ENCODE results near the gene SPTAN1. TPM values are rescaled to one million over a fixed set of nuclear protein-coding genes. Genes with fewer than 3 reads are reported as not detected.

Gene SPTAN1
- total RNA-seq, 1 donor from 2014 or later, result 368 TPM

DNA sequence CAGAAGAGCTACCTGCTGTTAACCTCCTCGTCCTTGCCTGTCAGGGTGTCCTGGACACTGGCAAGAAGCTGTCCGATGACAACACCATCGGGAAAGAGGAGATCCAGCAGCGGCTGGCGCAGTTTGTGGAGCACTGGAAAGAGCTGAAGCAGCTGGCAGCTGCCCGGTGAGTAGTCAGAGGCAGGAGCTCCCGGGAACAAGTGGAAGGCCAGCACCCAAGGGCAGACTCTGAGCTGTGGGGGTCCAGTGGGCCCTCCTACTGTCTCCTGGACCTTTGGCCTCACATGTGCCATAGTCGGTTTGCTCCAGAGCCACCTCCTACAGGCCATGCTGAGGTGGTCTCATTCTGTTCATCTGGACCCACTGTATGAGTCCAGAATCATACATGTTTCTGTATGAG is 65.6 kb downstream of the SPTAN1 start:
- H3K9me3 ChIP-seq (ENCODE audit: control insufficient read depth in 3 of 3, low read length in 3 of 3), result no peaks in the 10 kb centered on the region
- H3K4me1 ChIP-seq (ENCODE audit: control insufficient read depth in 3 of 3, insufficient read depth in 3 of 3, low read length in 3 of 3), result no peaks in the 10 kb centered on the region
- H3K4me3 ChIP-seq (ENCODE audit: low read length in 3 of 3), result no peak overlapping the region
- no peak overlapping the region for H3K27ac ChIP-seq (ENCODE audit: low read depth, low read length)
- peaks cover 64 to 77% (median 74%) of the 10 kb centered on the region in 3 donors for H3K36me3 ChIP-seq (ENCODE audit: control insufficient read depth in 3 of 3, insufficient read depth in 3 of 3, low read length in 3 of 3)
- no peak overlapping the region for H3K9ac ChIP-seq (ENCODE audit: low read depth in 1 of 3, low read length in 3 of 3)
- H3K27me3 ChIP-seq (ENCODE audit: control insufficient read depth in 3 of 3, insufficient read depth in 3 of 3, low read length in 3 of 3), result no peaks in the 10 kb centered on the region

DNA sequence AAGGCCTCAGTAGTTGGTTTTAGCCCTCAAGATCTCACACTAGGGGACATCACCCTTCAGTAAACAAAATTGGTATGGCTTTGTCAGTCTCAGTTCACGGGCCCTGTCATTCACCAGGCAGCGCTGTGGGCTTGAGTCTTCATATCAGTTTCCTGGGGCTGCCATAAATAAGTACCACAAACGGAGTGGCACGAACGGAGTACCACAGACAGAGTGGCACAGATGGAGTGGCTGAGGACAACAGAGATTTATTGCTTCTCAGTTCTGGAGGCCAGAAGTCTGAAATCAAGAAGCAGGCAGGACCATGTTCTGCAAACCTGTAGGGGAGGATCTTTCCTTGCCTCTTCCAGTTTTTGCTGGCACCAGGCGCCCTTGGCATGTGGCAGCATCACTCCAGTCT is 66.7 kb downstream of the SPTAN1 start:
- no peaks in the 10 kb centered on the region for H3K9me3 ChIP-seq (ENCODE audit: control insufficient read depth in 3 of 3, low read length in 3 of 3)
- no peak overlapping the region for H3K27ac ChIP-seq (ENCODE audit: low read depth, low read length)
- no peaks in the 10 kb centered on the region for H3K4me1 ChIP-seq (ENCODE audit: control insufficient read depth in 3 of 3, insufficient read depth in 3 of 3, low read length in 3 of 3)
- peaks cover 54 to 68% (median 64%) of the 10 kb centered on the region in 3 donors for H3K36me3 ChIP-seq (ENCODE audit: control insufficient read depth in 3 of 3, insufficient read depth in 3 of 3, low read length in 3 of 3)
- no peak overlapping the region for H3K9ac ChIP-seq (ENCODE audit: low read depth in 1 of 3, low read length in 3 of 3)
- no peaks in the 10 kb centered on the region for H3K27me3 ChIP-seq (ENCODE audit: control insufficient read depth in 3 of 3, insufficient read depth in 3 of 3, low read length in 3 of 3)
- no peak overlapping the region for H3K4me3 ChIP-seq (ENCODE audit: low read length in 3 of 3)

DNA sequence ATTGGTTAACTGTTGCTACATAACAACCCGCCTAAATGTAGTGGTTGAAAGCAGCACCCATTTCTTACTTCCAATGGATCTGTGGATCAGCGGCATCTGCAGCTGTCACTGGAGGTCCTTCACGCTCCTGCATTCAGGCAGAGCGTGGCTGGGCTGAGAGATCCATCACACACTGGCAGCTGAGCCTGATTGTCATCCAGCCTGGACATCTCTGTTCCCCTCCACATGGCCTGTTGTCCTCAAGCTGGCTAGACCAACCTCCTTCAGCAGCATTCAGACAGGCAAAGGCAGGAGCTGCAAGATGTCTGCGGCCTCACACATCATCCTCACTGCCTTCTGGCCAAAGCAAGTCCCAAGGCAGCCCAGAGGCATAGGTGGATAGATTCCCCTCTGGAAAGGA is 67.4 kb downstream of the SPTAN1 start:
- Histone ChIP-seq H3K9ac (ENCODE audit: low read depth in 1 of 3, low read length in 3 of 3) (no peak overlapping the region), H3K4me3 (ENCODE audit: low read length in 3 of 3) (no peak overlapping the region), H3K27ac (ENCODE audit: low read depth, low read length) (no peak overlapping the region), H3K36me3 (ENCODE audit: control insufficient read depth in 3 of 3, insufficient read depth in 3 of 3, low read length in 3 of 3) (peaks cover 60 to 68% (median 65%) of the 10 kb centered on the region in 3 donors), H3K4me1 (ENCODE audit: control insufficient read depth in 3 of 3, insufficient read depth in 3 of 3, low read length in 3 of 3) (no peaks in the 10 kb centered on the region), H3K9me3 (ENCODE audit: control insufficient read depth in 3 of 3, low read length in 3 of 3) (no peaks in the 10 kb centered on the region), H3K27me3 (ENCODE audit: control insufficient read depth in 3 of 3, insufficient read depth in 3 of 3, low read length in 3 of 3) (no peaks in the 10 kb centered on the region)

DNA sequence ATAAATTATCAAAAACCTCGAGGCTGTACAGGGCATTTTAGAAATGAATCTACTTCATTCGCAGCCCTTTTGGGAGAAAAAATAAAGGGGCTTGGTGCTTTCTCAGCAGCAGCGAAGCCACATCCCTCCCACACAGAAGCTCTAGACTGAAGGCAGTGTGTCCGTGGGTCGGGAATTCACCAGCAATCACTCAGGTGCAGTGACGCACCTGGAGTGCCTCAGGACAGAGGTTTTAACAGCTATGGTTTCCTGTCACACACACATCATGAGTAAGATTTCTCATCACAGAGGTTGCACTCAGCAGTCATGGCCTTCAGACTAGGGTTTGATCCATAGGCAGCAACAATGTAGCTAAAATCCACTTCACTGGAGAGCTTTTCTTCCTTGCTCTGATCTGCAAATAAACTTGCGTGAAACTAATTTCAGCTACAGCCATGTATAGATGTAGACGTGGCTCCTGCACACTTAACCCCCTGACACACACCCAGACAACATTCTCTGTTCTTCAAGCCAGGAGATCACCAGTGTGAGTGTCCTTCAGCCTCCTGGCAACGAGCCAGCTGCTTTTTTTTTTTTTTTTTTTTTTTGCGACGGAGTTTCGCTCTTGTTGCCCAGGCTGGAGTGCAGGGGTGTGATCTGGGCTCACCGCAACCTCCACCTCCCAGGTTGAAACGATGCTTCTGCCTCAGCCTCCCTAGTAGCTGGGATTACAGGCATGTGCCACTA is 69.5 kb downstream of the SPTAN1 start:
- peaks cover 68 to 74% (median 72%) of the 10 kb centered on the region in 3 donors for H3K36me3 ChIP-seq (ENCODE audit: control insufficient read depth in 3 of 3, insufficient read depth in 3 of 3, low read length in 3 of 3)

DNA sequence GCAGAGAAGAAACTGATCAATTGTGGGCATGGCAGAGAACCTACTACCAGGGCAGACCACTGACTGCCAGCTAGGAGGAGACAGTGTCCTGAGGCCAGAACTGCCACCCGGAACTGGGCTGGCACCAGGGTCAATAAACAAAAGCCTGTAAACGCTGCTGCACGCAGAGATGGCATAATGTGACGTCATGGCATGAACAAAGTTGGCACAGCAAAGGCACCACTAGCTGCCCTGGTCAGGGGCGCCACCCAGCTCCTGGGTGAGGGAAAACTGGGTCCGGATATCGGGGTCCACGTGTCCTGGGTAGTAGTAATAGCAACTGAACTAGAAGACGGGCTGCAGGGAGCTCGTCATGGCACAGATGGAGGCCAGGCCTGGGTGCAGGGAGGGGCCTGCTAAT is 72.2 kb downstream of the SPTAN1 start:
- Histone ChIP-seq H3K4me3 (ENCODE audit: low read length in 3 of 3) (no peak overlapping the region), H3K27me3 (ENCODE audit: control insufficient read depth in 3 of 3, insufficient read depth in 3 of 3, low read length in 3 of 3) (no peaks in the 10 kb centered on the region), H3K27ac (ENCODE audit: low read depth, low read length) (no peak overlapping the region), H3K9me3 (ENCODE audit: control insufficient read depth in 3 of 3, low read length in 3 of 3) (no peaks in the 10 kb centered on the region), H3K36me3 (ENCODE audit: control insufficient read depth in 3 of 3, insufficient read depth in 3 of 3, low read length in 3 of 3) (peaks cover 61 to 64% (median 62%) of the 10 kb centered on the region in 3 donors), H3K4me1 (ENCODE audit: control insufficient read depth in 3 of 3, insufficient read depth in 3 of 3, low read length in 3 of 3) (peaks cover 25 to 27% (median 25%) of the 10 kb centered on the region in 3 donors), H3K9ac (ENCODE audit: low read depth in 1 of 3, low read length in 3 of 3) (no peak overlapping the region)

More for the DNA sequence above, 69.5 kb downstream of the SPTAN1 start:
- no peak overlapping the region for H3K27ac ChIP-seq (ENCODE audit: low read depth, low read length)
- H3K27me3 ChIP-seq (ENCODE audit: control insufficient read depth in 3 of 3, insufficient read depth in 3 of 3, low read length in 3 of 3), result no peaks in the 10 kb centered on the region
- no peak overlapping the region for H3K4me3 ChIP-seq (ENCODE audit: low read length in 3 of 3)
- peaks cover 0 to under 1% (median 0%) of the 10 kb centered on the region in 3 donors for H3K4me1 ChIP-seq (ENCODE audit: control insufficient read depth in 3 of 3, insufficient read depth in 3 of 3, low read length in 3 of 3)
- H3K9me3 ChIP-seq (ENCODE audit: control insufficient read depth in 3 of 3, low read length in 3 of 3), result no peaks in the 10 kb centered on the region
- no peak overlapping the region for H3K9ac ChIP-seq (ENCODE audit: low read depth in 1 of 3, low read length in 3 of 3)

DNA sequence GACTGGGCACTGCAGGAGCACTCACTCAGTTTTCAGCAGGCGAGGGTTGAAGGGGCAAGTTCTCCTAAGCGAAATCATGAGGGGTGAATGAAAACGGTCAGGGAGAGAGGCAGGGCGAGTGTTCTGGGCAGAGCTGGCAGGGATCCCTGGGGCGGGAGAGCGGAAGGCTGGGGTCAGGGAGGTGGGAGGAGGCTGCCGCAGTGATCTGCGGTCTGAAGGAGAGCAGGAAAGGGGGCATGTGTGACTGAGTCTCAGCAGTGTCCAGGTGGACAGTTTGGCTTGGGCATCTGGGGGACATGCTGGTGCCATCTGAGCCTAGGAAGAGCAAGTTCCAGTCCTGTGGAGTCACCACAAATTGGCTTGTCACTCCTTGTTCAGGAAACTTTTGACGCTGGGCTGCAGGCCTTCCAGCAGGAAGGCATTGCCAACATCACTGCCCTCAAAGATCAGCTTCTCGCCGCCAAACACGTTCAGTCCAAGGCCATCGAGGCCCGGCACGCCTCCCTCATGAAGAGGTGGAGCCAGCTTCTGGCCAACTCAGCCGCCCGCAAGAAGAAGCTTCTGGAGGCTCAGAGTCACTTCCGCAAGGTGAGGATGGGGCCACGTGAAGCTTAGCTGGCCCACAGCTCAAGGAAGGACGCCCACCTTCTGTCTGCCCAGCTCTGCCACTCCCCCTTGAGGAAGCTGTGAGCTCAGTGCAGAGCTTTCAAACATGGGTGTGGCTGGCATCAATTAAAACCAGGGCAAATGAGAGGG is 73.2 kb downstream of the SPTAN1 start:
- Histone ChIP-seq H3K36me3 (ENCODE audit: control insufficient read depth in 3 of 3, insufficient read depth in 3 of 3, low read length in 3 of 3) (peaks cover 61% of the 10 kb centered on the region in 3 donors), H3K4me1 (ENCODE audit: control insufficient read depth in 3 of 3, insufficient read depth in 3 of 3, low read length in 3 of 3) (peaks cover 27 to 31% (median 30%) of the 10 kb centered on the region in 3 donors), H3K27ac (ENCODE audit: low read depth, low read length) (no peak overlapping the region), H3K27me3 (ENCODE audit: control insufficient read depth in 3 of 3, insufficient read depth in 3 of 3, low read length in 3 of 3) (no peaks in the 10 kb centered on the region), H3K4me3 (ENCODE audit: low read length in 3 of 3) (no peak overlapping the region), H3K9me3 (ENCODE audit: control insufficient read depth in 3 of 3, low read length in 3 of 3) (no peaks in the 10 kb centered on the region), H3K9ac (ENCODE audit: low read depth in 1 of 3, low read length in 3 of 3) (no peak overlapping the region)

DNA sequence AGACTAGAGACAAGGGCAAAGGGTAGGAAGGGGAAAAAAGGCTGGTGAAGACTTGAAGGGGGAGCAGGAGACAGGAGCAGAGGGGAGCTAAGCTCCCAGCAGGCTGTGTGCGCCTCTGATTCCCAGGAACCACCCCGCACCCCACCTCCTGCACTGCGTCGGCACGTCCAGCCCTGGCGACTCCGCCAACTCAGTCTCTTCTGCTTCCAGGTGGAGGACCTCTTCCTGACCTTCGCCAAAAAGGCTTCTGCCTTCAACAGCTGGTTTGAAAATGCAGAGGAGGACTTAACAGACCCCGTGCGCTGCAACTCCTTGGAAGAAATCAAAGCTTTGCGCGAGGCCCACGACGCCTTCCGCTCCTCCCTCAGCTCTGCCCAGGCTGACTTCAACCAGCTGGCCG is 73.8 kb downstream of the SPTAN1 start:
- H3K9me3 ChIP-seq (ENCODE audit: control insufficient read depth in 3 of 3, low read length in 3 of 3), result no peaks in the 10 kb centered on the region
- H3K9ac ChIP-seq (ENCODE audit: low read depth in 1 of 3, low read length in 3 of 3), result no peak overlapping the region
- peaks cover 55% of the 10 kb centered on the region in 3 donors for H3K36me3 ChIP-seq (ENCODE audit: control insufficient read depth in 3 of 3, insufficient read depth in 3 of 3, low read length in 3 of 3)
- H3K4me1 ChIP-seq (ENCODE audit: control insufficient read depth in 3 of 3, insufficient read depth in 3 of 3, low read length in 3 of 3), result peaks cover 27 to 31% (median 30%) of the 10 kb centered on the region in 3 donors
- no peaks in the 10 kb centered on the region for H3K27me3 ChIP-seq (ENCODE audit: control insufficient read depth in 3 of 3, insufficient read depth in 3 of 3, low read length in 3 of 3)
- H3K27ac ChIP-seq (ENCODE audit: low read depth, low read length), result no peak overlapping the region
- H3K4me3 ChIP-seq (ENCODE audit: low read length in 3 of 3), result no peak overlapping the region

DNA sequence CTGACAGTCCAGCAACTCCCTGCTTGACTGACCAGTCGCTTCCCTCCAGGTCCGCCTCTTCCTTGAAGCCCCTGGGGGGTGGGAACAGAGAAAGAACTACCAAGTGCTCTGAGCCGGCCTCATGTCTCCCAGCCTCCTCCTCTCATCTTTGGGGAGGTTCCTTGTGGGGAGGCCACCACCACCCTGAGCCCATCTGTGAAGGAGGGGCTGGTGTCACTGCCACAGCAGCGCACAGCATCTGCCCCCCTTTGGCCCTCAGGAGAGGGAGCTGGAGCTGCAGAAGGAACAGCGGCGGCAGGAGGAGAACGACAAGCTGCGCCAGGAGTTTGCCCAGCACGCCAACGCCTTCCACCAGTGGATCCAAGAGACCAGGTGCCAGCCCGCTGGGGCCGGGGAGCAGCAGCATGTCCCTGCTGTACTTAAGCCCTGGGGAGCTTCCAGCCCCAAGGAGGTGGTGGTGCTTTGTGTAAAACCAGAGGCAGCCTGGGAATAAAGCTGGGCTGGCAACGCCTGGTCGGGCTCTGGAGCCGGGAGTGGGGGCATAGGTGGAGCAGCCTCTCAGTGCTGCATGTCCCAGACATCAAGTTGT is 74.8 kb downstream of the SPTAN1 start:
- Histone ChIP-seq H3K4me1 (ENCODE audit: control insufficient read depth in 3 of 3, insufficient read depth in 3 of 3, low read length in 3 of 3) (peaks cover 27 to 31% (median 30%) of the 10 kb centered on the region in 3 donors), H3K4me3 (ENCODE audit: low read length in 3 of 3) (no peak overlapping the region), H3K9ac (ENCODE audit: low read depth in 1 of 3, low read length in 3 of 3) (peak overlapping the region in 1 of 3 donors; percentile 16), H3K36me3 (ENCODE audit: control insufficient read depth in 3 of 3, insufficient read depth in 3 of 3, low read length in 3 of 3) (peaks cover 50 to 59% (median 53%) of the 10 kb centered on the region in 3 donors), H3K27ac (ENCODE audit: low read depth, low read length) (no peak overlapping the region), H3K27me3 (ENCODE audit: control insufficient read depth in 3 of 3, insufficient read depth in 3 of 3, low read length in 3 of 3) (no peaks in the 10 kb centered on the region), H3K9me3 (ENCODE audit: control insufficient read depth in 3 of 3, low read length in 3 of 3) (no peaks in the 10 kb centered on the region)

DNA sequence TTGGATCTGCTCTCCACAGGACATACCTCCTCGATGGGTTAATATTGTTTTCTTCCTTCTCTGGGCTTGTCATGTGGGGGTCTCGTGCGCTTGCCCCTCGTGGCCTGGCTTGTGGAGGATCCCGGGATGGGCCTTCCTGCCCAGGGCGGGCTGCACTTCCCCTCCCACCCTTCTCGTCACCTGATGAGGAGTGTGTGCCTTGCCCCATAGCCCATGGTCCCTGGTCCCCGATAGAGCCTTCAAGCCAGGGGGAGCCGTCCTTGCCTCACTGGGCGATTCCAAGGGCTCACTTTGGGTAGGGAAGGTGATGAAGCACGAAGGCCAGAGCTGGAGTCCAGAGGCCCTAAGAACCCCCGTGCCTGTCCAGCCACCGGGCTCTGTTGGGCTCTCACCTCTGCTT is 75.5 kb downstream of the SPTAN1 start:
- H3K9ac ChIP-seq (ENCODE audit: low read depth in 1 of 3, low read length in 3 of 3), result peak overlapping the region in 1 of 3 donors; percentile 79
- peak overlapping the region; percentile 62 for H3K27ac ChIP-seq (ENCODE audit: low read depth, low read length)
- no peaks in the 10 kb centered on the region for H3K27me3 ChIP-seq (ENCODE audit: control insufficient read depth in 3 of 3, insufficient read depth in 3 of 3, low read length in 3 of 3)
- H3K4me1 ChIP-seq (ENCODE audit: control insufficient read depth in 3 of 3, insufficient read depth in 3 of 3, low read length in 3 of 3), result peaks cover 27 to 31% (median 30%) of the 10 kb centered on the region in 3 donors
- no peaks in the 10 kb centered on the region for H3K9me3 ChIP-seq (ENCODE audit: control insufficient read depth in 3 of 3, low read length in 3 of 3)
- no peak overlapping the region for H3K4me3 ChIP-seq (ENCODE audit: low read length in 3 of 3)
- peaks cover 57 to 65% (median 59%) of the 10 kb centered on the region in 3 donors for H3K36me3 ChIP-seq (ENCODE audit: control insufficient read depth in 3 of 3, insufficient read depth in 3 of 3, low read length in 3 of 3)

Measured in skeletal muscle tissue (tissue), 4 donors.